ENCODE results near the gene PLXND1.

DNA sequence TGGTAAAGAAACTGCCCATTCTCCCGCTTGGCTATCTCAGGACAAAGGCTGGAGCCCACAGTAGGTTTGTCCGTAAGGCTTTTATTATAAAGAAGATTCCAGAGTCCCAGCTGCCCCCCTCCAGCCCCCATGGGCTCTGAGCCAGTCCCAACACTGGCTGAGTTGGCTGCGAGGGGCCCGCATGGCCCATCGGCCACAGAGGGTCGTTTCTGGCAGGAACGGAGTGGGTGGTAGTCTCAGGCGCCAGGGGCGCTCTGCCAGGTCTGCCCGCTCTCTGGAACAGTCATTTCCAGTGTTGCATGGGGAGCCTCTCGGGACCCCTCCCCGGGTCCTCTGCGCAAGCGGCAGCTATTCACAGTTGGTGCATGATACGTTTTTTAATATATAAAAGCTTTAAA, 51.3 kb downstream of the PLXND1 start:
- TF ChIP-seq CTCF (conservative IDR thresholded peaks at IDR 0.05; ENCODE audit: low read length), result no peak
- no peak for TF ChIP-seq EZH2phosphoT487 (IDR thresholded peaks at IDR 0.05; ENCODE audit: borderline replicate concordance)
